K562 (cell line): Measurements from ENCODE around the gene GALNT18. TPM values are rescaled to one million over a fixed set of nuclear protein-coding genes. Genes with fewer than 3 reads are reported as not detected.

ENCODE experiments used
- ATAC-seq: fragments of 200-7000 bp; cut with Tn5 transposase; 3 replicates; pipeline ENCODE4 v1.9.1; 2020; ENCODE audit warnings: moderate library complexity
- BruUV-seq: library from RNA; stranded (reverse); fragments of 400-500 nt; replicated peaks from 2 replicates; lab custom pipeline; 2021; lab: Mats Ljungman, UMichigan
- CTCF ChIA-PET: fragments of 300-600 bp; formaldehyde crosslinking; extraction: SDS; loops from one replicate; lab custom pipeline; 2021; ENCODE audit warnings: low intra/inter-chr PET ratio; lab: Yijun Ruan, JAX
- POLR2A ChIA-PET: fragments of 300-600, 350-650 bp; sonication (Branson Sonifier 250); formaldehyde crosslinking; extraction: SDS; loops from one replicate; lab custom pipeline; 2021; ENCODE audit warnings: antibody characterized with exemption, inconsistent platforms; lab: Yijun Ruan, JAX
- DNase-seq, 4 experiments: peaks; one replicate each; pipeline versions ENCODE4 v3.0.0 to v3.0.0-alpha.2; 2011 to 2018; ENCODE audit warnings: low spot score in 3 of 4, mixed read lengths in 3 of 4; ENCODE audit errors: extremely low read depth in 1 of 4
- FAIRE-seq: peaks from 2 replicates; lab custom pipeline; 2011; peaks lifted over from hg19 to GRCh38; lab: Jason Lieb, UNC
- H2AFZ ChIP-seq: 2 replicates; pipeline ENCODE4 v1.6.0; 2011; ENCODE audit warnings: low read depth, low read length, control low read depth, inconsistent platforms
- H3K27ac ChIP-seq: fragments of 200-600 bp; 3 replicates; pipeline ENCODE4 v1.8.0; 2011; ENCODE audit warnings: low read depth, mild to moderate bottlenecking, control low read depth, inconsistent platforms, low read length, moderate library complexity, mixed read lengths; ENCODE audit errors: extremely low read depth
- H3K27me3 ChIP-seq, 2 experiments: fragments of 300-600 bp in 1 of 2; 2 replicates in 1 of 2; 3 replicates in 1 of 2; pipeline versions ENCODE4 v1.6.0 to v1.8.0; 2011; ENCODE audit warnings: inconsistent platforms in 2 of 2, low read length in 2 of 2, mild to moderate bottlenecking in 1 of 2, mixed read lengths in 1 of 2, moderate library complexity in 1 of 2; ENCODE audit not compliant: control insufficient read depth in 2 of 2, insufficient read depth in 2 of 2
- H3K36me3 ChIP-seq: fragments of 300-600 bp; 3 replicates; pipeline ENCODE4 v1.8.0; 2011; ENCODE audit warnings: mild to moderate bottlenecking, low read length, inconsistent platforms; ENCODE audit not compliant: control insufficient read depth, insufficient read depth
- H3K4me1 ChIP-seq, 2 experiments: fragments of 200-600 bp in 1 of 2; replicated peaks in 1 of 2; 2 replicates in 1 of 2; 3 replicates in 1 of 2; pipeline versions ENCODE4 v1.5.1 to v1.8.0; 2011; ENCODE audit warnings: inconsistent platforms in 2 of 2, low read length in 2 of 2, mild to moderate bottlenecking in 1 of 2, mixed read lengths in 1 of 2, moderate library complexity in 1 of 2; ENCODE audit not compliant: control insufficient read depth in 2 of 2, insufficient read depth in 2 of 2
- H3K4me2 ChIP-seq: 2 replicates; pipeline ENCODE4 v1.6.1; 2011; ENCODE audit warnings: low read length, control low read depth, inconsistent platforms, mixed read lengths; ENCODE audit not compliant: insufficient read depth
- H3K4me3 ChIP-seq: fragments of 200-600 bp; sonication (generic), shearing (Covaris generic); 2 replicates; pipeline ENCODE4 v1.5.1; 2016; ENCODE audit warnings: control low read depth, inconsistent platforms
- H3K79me2 ChIP-seq: fragments of 200-600 bp; 3 replicates; pipeline ENCODE4 v1.8.0; 2011; ENCODE audit warnings: low read length, inconsistent platforms; ENCODE audit not compliant: control insufficient read depth, insufficient read depth
- H3K9ac ChIP-seq, 2 experiments: 2 replicates each; pipeline versions ENCODE4 v1.6.0 to v1.6.1; 2011; ENCODE audit warnings: low read depth in 2 of 2, low read length in 2 of 2, control low read depth in 1 of 2, inconsistent platforms in 1 of 2, mild to moderate bottlenecking in 1 of 2, mixed read lengths in 1 of 2; ENCODE audit not compliant: insufficient read depth in 1 of 2
- H3K9me1 ChIP-seq: one replicate; pipeline ENCODE4 v1.6.0; 2011; ENCODE audit warnings: inconsistent platforms, mild to moderate bottlenecking, low read length, moderate library complexity; ENCODE audit not compliant: control insufficient read depth, insufficient read depth
- H3K9me3 ChIP-seq: replicated peaks from 2 replicates; pipeline ENCODE4 v1.5.1; 2011; ENCODE audit warnings: low read depth, low read length, inconsistent platforms; ENCODE audit not compliant: control insufficient read depth, insufficient read depth
- H4K20me1 ChIP-seq: replicated peaks from 2 replicates; pipeline ENCODE4 v1.6.1; 2011; ENCODE audit warnings: low read length, inconsistent platforms, mixed read lengths; ENCODE audit not compliant: control insufficient read depth, insufficient read depth
- CREBBP ChIP-seq: IDR thresholded peaks from one replicate; pipeline ENCODE4 v1.6.1; 2012; ENCODE audit warnings: low read depth, mild to moderate bottlenecking, control low read depth, inconsistent platforms, low read length
- FOXK2 ChIP-seq, 2 experiments: fragments of 450-650 bp; IDR thresholded peaks in 1 of 2; conservative IDR thresholded peaks in 1 of 2; 2 replicates each; pipeline ENCODE4 v1.6.1; 2016; ENCODE audit warnings: low read depth in 2 of 2, mild to moderate bottlenecking in 1 of 2
- FOXP4 ChIP-seq: sonication (generic); formaldehyde crosslinking; IDR thresholded peaks from 2 replicates; pipeline ENCODE4 v1.8.0; 2022; ENCODE audit warnings: mild to moderate bottlenecking, missing genetic modification reagents, borderline replicate concordance
- IFI16 ChIP-seq: fragments of 250-450 bp; sonication (Bioruptor Pico); IDR thresholded peaks from 2 replicates; pipeline ENCODE4 v2.1.2; 2022; ENCODE audit warnings: mild to moderate bottlenecking, inconsistent platforms
- RBM14 ChIP-seq: fragments of 200-400 bp; formaldehyde crosslinking; IDR thresholded peaks from 2 replicates; pipeline ENCODE4 v1.6.1; 2018; ENCODE audit warnings: low read depth, mild to moderate bottlenecking, low read length, moderate library complexity, borderline replicate concordance; ENCODE audit not compliant: insufficient read depth
- ZNF311 ChIP-seq: fragments of 250-450 bp; sonication (Bioruptor Pico); IDR thresholded peaks from 2 replicates; pipeline ENCODE4 v1.4.0; 2020; ENCODE audit warnings: mild to moderate bottlenecking, moderate library complexity
- WGBS: fragments of 100-300 bp; shearing (Covaris generic); methylation state at CpG from one replicate; pipeline ENCODE4 v1.1.6; 2016; ENCODE audit warnings: low coverage, mixed read lengths; ENCODE audit not compliant: insufficient coverage; ENCODE audit errors: missing lambda C conversion rate; 5-methylcytosine and 5-hydroxymethylcytosine counted together
- in situ Hi-C: fragments of 300-500 bp; cut with MboI; formaldehyde crosslinking; loops from 4 replicates; pipeline ENCODE4 v1.15.0; 2018; ENCODE audit warnings: inconsistent platforms, mixed read lengths
- intact Hi-C: fragments of 100-400 bp; cut with micrococcal nuclease; formaldehyde crosslinking; loops from 2 replicates; pipeline ENCODE4 v1.14.2; 2022
- polyA plus RNA-seq, 8 experiments: library from polyadenylated mRNA; depleted of rRNA in 4 of 8; stranded (reverse) in 5 of 8; unstranded in 3 of 8; fragments of >200 nt; fragmentation: Nextera tagmentation in 2 of 8; fragmentation: Illumina TruSeq in 1 of 8; extraction: Ambion mirVana in 2 of 8; extraction: Trizol in 1 of 8; gene quantifications; 2 replicates each; pipeline versions ENCODE4 v1.2.1 to v1.2.3, GENCODE V29; 2011 to 2014; ENCODE audit warnings: inconsistent platforms in 1 of 8, missing spikeins in 1 of 8
- total RNA-seq, 7 experiments: library from RNA; depleted of rRNA in 6 of 7; stranded (reverse); fragments of >200 nt in 6 of 7; fragmentation: Illumina TruSeq in 2 of 7; extraction: Trizol in 2 of 7; gene quantifications; 2 replicates each; pipeline versions ENCODE4 v1.2.1 to v1.2.3, GENCODE V29; 2011 to 2021; ENCODE audit warnings: low replicate concordance in 1 of 7

Gene GALNT18
- total and polyA plus RNA-seq, 9 of the 15 experiments (the other 6 are each of a cell fraction or from before 2014, with no cell fraction given): not detected

DNA sequence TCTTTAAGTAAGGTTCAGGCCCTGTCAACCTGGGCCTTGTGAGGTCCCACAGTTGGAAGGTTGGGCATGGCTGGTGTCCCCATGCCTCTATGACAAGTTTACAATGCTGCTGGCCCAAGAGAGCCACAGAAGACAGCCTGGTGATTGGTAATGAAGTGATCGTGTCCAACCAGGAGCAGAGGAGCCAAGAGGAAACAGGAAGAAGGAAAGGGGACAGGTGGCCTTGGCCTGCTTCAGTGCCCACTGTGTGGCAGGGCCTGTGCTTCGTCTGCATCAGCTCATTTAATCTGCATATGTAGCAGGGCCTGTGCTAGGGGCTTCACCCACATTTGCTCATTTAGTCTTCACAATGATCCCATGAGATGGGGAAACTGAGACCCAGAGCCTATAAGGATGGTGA is 226.7 kb downstream of the GALNT18 start:
- H2AFZ ChIP-seq: no peak overlapping the region
- H3K9me3 ChIP-seq: no peaks in the 10 kb centered on the region
- in situ Hi-C loops (no loop called here), intact Hi-C loops (no loop called here)
- H3K9ac ChIP-seq: no peak overlapping the region
- 0% methylated on average over 2 of the region's 2 CpGs for WGBS
- BruUV-seq: no TSS peak
- no peak overlapping the region for H3K4me2 ChIP-seq
- no peak for ATAC-seq
- ChIA-PET CTCF (no interaction called here), POLR2A (interaction anchor here (0.6 kb wide), 1 partner anchor 72 kb away, joined by 3 read pairs; no protein-coding TSS in a partner anchor)
- H3K27ac ChIP-seq: no peak overlapping the region
- no peak for DNase-seq
- no peaks in the 10 kb centered on the region; the same call in 1 of the 2 replicates for H4K20me1 ChIP-seq
- no peaks in the 10 kb centered on the region for H3K79me2 ChIP-seq
- H3K4me1 ChIP-seq: no peaks in the 10 kb centered on the region
- H3K4me3 ChIP-seq: no peak overlapping the region
- TF ChIP-seq FOXP4 (CRISPR knock-in tag): no peak
- TF ChIP-seq RBM14: no peak
- no peak for TF ChIP-seq IFI16
- no peak for TF ChIP-seq FOXK2 (conservative IDR thresholded peaks at IDR 0.05 in 1 of 2, IDR thresholded peaks at IDR 0.05 in 1 of 2; ENCODE audit: low read depth in 2 of 2)
- no peak for TF ChIP-seq ZNF311 (CRISPR knock-in tag)
- no peak for TF ChIP-seq CREBBP
- H3K27me3 ChIP-seq: peaks cover 2 to 22% of the 10 kb centered on the region in 2 experiments
- H3K9me1 ChIP-seq: no peaks in the 10 kb centered on the region
- FAIRE-seq: no peak
- no peaks in the 10 kb centered on the region for H3K36me3 ChIP-seq
